ENCODE measurements around the gene NEUROD2. TPM values are rescaled to one million over a fixed set of nuclear protein-coding genes. Genes with fewer than 3 reads are reported as not detected.

Gene NEUROD2
- total RNA-seq, 3 donors from 2014 or later: 0.05 TPM; not detected in 2

- Histone ChIP-seq H3K36me3 (ENCODE audit: low read depth) (no peaks in the 10 kb centered on the region), H3K4me3 (no peak overlapping the region), H3K4me1 (ENCODE audit: low read depth) (peaks cover 41% of the 10 kb centered on the region), H3K9me3 (no peaks in the 10 kb centered on the region)
- peak; percentile 98 for TF ChIP-seq CTCF (IDR thresholded peaks at IDR 0.05)
- DNase-seq (peak; percentile 88 to 94 (median 92)), ATAC-seq (peak; percentile 76)
- intact Hi-C loops (cut with DNase I, micrococcal nuclease): loop anchor here in 1 of 2 donors (10.0 kb wide), 1 partner anchor 133 kb away; no protein-coding TSS in a partner anchor
Observed at GRCh38 chr17:39621523-39622379, 14.0 kb upstream of the NEUROD2 start.

GRCh38 chr17:39619786-39620101 is 12.0 kb upstream of the NEUROD2 start:
- ATAC-seq (no peak), DNase-seq (no peak)
- no peak overlapping the region for H3K4me3 ChIP-seq
- H3K36me3 ChIP-seq (ENCODE audit: low read depth): no peaks in the 10 kb centered on the region
- no peaks in the 10 kb centered on the region for H3K9me3 ChIP-seq
- intact Hi-C loops (cut with DNase I, micrococcal nuclease): loop anchor here in 1 of 2 donors (10.0 kb wide), 1 partner anchor 135 kb away; no protein-coding TSS in a partner anchor
- TF ChIP-seq CTCF (IDR thresholded peaks at IDR 0.05): no peak
- peaks cover 28% of the 10 kb centered on the region for H3K4me1 ChIP-seq (ENCODE audit: low read depth)

GRCh38 chr17:39618956-39619785 is 11.5 kb upstream of the NEUROD2 start:
- Histone ChIP-seq H3K4me3 (no peak overlapping the region), H3K9me3 (no peaks in the 10 kb centered on the region), H3K36me3 (ENCODE audit: low read depth) (no peaks in the 10 kb centered on the region), H3K4me1 (ENCODE audit: low read depth) (peaks cover 23% of the 10 kb centered on the region)
- intact Hi-C loops (cut with DNase I, micrococcal nuclease): no loop called here
- DNase-seq (peak in 1 of 3 donors; percentile 25), ATAC-seq (no peak)
- TF ChIP-seq CTCF (IDR thresholded peaks at IDR 0.05): no peak

- Histone ChIP-seq H3K4me1 (ENCODE audit: low read depth) (peaks cover 23% of the 10 kb centered on the region), H3K36me3 (ENCODE audit: low read depth) (no peaks in the 10 kb centered on the region), H3K9me3 (no peaks in the 10 kb centered on the region), H3K4me3 (peak overlapping the region; percentile 19)
- intact Hi-C loops (cut with DNase I, micrococcal nuclease): no loop called here
- ATAC-seq (peak; percentile 14), DNase-seq (peak in 2 of 3 donors; percentile 46 to 72)
- no peak for TF ChIP-seq CTCF (IDR thresholded peaks at IDR 0.05)
Observed at GRCh38 chr17:39618246-39618913, 10.7 kb upstream of the NEUROD2 start.

GRCh38 chr17:39617446-39618245 is 9.9 kb upstream of the NEUROD2 start:
- Histone ChIP-seq H3K4me3 (peak overlapping the region; percentile 19), H3K4me1 (ENCODE audit: low read depth) (peaks cover 20% of the 10 kb centered on the region), H3K36me3 (ENCODE audit: low read depth) (no peaks in the 10 kb centered on the region), H3K9me3 (no peaks in the 10 kb centered on the region)
- intact Hi-C loops (cut with DNase I, micrococcal nuclease): no loop called here
- ATAC-seq (peak; percentile 72), DNase-seq (peak; percentile 84 to 90 (median 85))
- no peak for TF ChIP-seq CTCF (IDR thresholded peaks at IDR 0.05)
